Measurements from ENCODE around the gene SEMA3A.

The SEMA3A gene

GRCh38 chr7:83934118-83934734, 260.4 kb downstream of the SEMA3A start:
- no peak overlapping the region for H3K4me3 ChIP-seq (ENCODE audit: control insufficient read depth, low read depth, low read length)
- peak; percentile 36 for TF ChIP-seq CTCF (conservative IDR thresholded peaks at IDR 0.05; ENCODE audit: control insufficient read depth, insufficient read depth, low read depth, low read length)
- DNase-seq (ENCODE audit: low read depth): peak; percentile 3

- TF ChIP-seq CTCF (conservative IDR thresholded peaks at IDR 0.05; ENCODE audit: control insufficient read depth, insufficient read depth, low read depth, low read length): no peak
- H3K4me3 ChIP-seq (ENCODE audit: control insufficient read depth, low read depth, low read length): no peak overlapping the region
- no peak for DNase-seq (ENCODE audit: low read depth)
These were observed 262.6 kb downstream of the SEMA3A start for GRCh38 chr7:83931968-83932367.

GRCh38 chr7:83930262-83930661, 264.3 kb downstream of the SEMA3A start:
- TF ChIP-seq CTCF (conservative IDR thresholded peaks at IDR 0.05; ENCODE audit: control insufficient read depth, insufficient read depth, low read depth, low read length): no peak
- no peak for DNase-seq (ENCODE audit: low read depth)
- no peak overlapping the region for H3K4me3 ChIP-seq (ENCODE audit: control insufficient read depth, low read depth, low read length)

- TF ChIP-seq CTCF (conservative IDR thresholded peaks at IDR 0.05; ENCODE audit: control insufficient read depth, insufficient read depth, low read depth, low read length): no peak
- DNase-seq (ENCODE audit: low read depth): peak; percentile 7
- no peak overlapping the region for H3K4me3 ChIP-seq (ENCODE audit: control insufficient read depth, low read depth, low read length)
These were observed 268.7 kb downstream of the SEMA3A start for GRCh38 chr7:83925860-83926259.

- no peak for TF ChIP-seq CTCF (conservative IDR thresholded peaks at IDR 0.05; ENCODE audit: control insufficient read depth, insufficient read depth, low read depth, low read length)
- H3K4me3 ChIP-seq (ENCODE audit: control insufficient read depth, low read depth, low read length): no peak overlapping the region
- peak; percentile 62 for DNase-seq (ENCODE audit: low read depth)
These were observed 272.5 kb downstream of the SEMA3A start for GRCh38 chr7:83921941-83922607.

GRCh38 chr7:83921271-83921940, 273.2 kb downstream of the SEMA3A start:
- no peak for TF ChIP-seq CTCF (conservative IDR thresholded peaks at IDR 0.05; ENCODE audit: control insufficient read depth, insufficient read depth, low read depth, low read length)
- no peak for DNase-seq (ENCODE audit: low read depth)
- no peak overlapping the region for H3K4me3 ChIP-seq (ENCODE audit: control insufficient read depth, low read depth, low read length)

Measured in fibroblast of mammary gland (primary cell).